BE2C (cell line): Measurements from ENCODE around the gene BPNT1.

ENCODE experiments used
- DNase-seq: peaks from one replicate; pipeline ENCODE4 v3.0.0-alpha.2; 2020
- H3K27me3 ChIP-seq: fragments of 250-450 bp; sonication (Bioruptor Pico); 2 replicates; pipeline ENCODE4 v1.5.1; 2020; ENCODE audit warnings: mild to moderate bottlenecking
- H3K36me3 ChIP-seq: fragments of 250-450 bp; sonication (Bioruptor Pico); 2 replicates; pipeline ENCODE4 v1.5.1; 2020; ENCODE audit warnings: mild to moderate bottlenecking
- H3K4me1 ChIP-seq: fragments of 250-450 bp; sonication (Bioruptor Pico); 2 replicates; pipeline ENCODE4 v1.5.1; 2020
- H3K4me3 ChIP-seq: 2 replicates; pipeline ENCODE4 v1.5.1; 2011; ENCODE audit warnings: low read depth, low read length
- H3K9me3 ChIP-seq: fragments of 250-450 bp; sonication (Bioruptor Pico); 2 replicates; pipeline ENCODE4 v1.5.1; 2020
- TF ChIP-seq, protein P1 (sequence below): IDR thresholded peaks from 2 replicates; pipeline ENCODE4 v1.5.1; 2012; ENCODE audit warnings: mild to moderate bottlenecking, low read depth, low read length

BPNT1 gene

GRCh38 chr1:220060876-220061275 lies 28.7 kb downstream of the BPNT1 start:
- Histone ChIP-seq H3K9me3 (no peaks in the 10 kb centered on the region), H3K4me3 (no peak overlapping the region), H3K4me1 (no peaks in the 10 kb centered on the region), H3K36me3 (peaks cover 12% of the 10 kb centered on the region), H3K27me3 (no peaks in the 10 kb centered on the region)
- no peak for DNase-seq
- TF ChIP-seq, protein P1, sequence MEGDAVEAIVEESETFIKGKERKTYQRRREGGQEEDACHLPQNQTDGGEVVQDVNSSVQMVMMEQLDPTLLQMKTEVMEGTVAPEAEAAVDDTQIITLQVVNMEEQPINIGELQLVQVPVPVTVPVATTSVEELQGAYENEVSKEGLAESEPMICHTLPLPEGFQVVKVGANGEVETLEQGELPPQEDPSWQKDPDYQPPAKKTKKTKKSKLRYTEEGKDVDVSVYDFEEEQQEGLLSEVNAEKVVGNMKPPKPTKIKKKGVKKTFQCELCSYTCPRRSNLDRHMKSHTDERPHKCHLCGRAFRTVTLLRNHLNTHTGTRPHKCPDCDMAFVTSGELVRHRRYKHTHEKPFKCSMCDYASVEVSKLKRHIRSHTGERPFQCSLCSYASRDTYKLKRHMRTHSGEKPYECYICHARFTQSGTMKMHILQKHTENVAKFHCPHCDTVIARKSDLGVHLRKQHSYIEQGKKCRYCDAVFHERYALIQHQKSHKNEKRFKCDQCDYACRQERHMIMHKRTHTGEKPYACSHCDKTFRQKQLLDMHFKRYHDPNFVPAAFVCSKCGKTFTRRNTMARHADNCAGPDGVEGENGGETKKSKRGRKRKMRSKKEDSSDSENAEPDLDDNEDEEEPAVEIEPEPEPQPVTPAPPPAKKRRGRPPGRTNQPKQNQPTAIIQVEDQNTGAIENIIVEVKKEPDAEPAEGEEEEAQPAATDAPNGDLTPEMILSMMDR, result no peak

- H3K27me3 ChIP-seq, result no peaks in the 10 kb centered on the region
These were observed 33.2 kb downstream of the BPNT1 start for GRCh38 chr1:220056374-220056773.

GRCh38 chr1:220046052-220046930 lies 43.3 kb downstream of the BPNT1 start, which contains the start of gene EPRS1:
Gene EPRS1, minus strand, starts transcription at chr1:220046505. Its CDS starts 117 bp downstream, at chr1:220046388.
- no peaks in the 10 kb centered on the region for H3K27me3 ChIP-seq
- DNase-seq, result peak; percentile 94
- H3K4me3 ChIP-seq, result peak within 1 kb of the TSS; percentile 95
- peaks cover 5% of the 10 kb centered on the region; the same call in 1 of the 2 replicates for H3K4me1 ChIP-seq
- TF ChIP-seq, protein P1, result peak; percentile 57
- no peaks in the 10 kb centered on the region for H3K9me3 ChIP-seq
- H3K36me3 ChIP-seq, result peaks cover 3% of the 10 kb centered on the region; the same call in 1 of the 2 replicates

More at GRCh38 chr1:220056374-220056773, 33.2 kb downstream of the BPNT1 start:
- Histone ChIP-seq H3K4me3 (no peak overlapping the region), H3K4me1 (no peaks in the 10 kb centered on the region), H3K36me3 (peaks cover 7% of the 10 kb centered on the region), H3K9me3 (no peaks in the 10 kb centered on the region)
- no peak for DNase-seq
- TF ChIP-seq, protein P1, result no peak

DNA sequence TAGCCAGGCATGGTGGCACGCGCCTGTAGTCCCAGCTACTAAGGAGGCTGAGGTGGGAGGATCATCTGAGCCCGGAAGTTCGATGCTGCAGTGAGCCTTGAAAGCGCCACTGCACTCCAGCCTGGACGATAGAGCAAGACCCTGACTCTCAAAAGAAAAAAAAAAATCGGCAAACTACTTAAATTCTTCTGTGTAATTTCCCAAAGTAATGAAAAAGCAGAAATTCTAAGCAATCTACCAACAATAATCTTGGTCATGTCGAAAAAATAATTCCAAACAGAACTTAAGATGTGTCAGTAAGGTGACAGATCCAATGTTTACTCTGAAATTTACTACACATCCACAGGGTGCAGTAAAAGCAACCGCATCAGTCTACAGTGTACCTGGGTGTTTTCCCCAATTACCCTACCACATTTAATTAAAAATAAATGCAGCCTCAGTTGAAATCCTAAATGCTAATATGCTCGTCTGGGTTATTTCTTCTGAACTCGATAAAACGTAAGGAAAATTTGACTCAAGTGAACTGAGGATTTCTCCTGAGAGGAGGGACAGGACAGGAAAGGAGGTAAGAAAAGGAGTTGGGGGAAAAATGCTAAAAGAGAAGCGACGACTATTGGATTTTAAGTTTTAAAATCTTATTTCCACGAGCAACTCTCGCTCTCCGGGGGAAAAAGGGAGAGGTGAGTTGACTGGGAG lies 44.1 kb downstream of the BPNT1 start:
- TF ChIP-seq, protein P1, result no peak
- Histone ChIP-seq H3K9me3 (no peaks in the 10 kb centered on the region), H3K27me3 (no peaks in the 10 kb centered on the region), H3K36me3 (peaks cover 3% of the 10 kb centered on the region; the same call in 1 of the 2 replicates), H3K4me3 (peak overlapping the region; percentile 95), H3K4me1 (peaks cover 5% of the 10 kb centered on the region; the same call in 1 of the 2 replicates)
- DNase-seq, result no peak

- Histone ChIP-seq H3K36me3 (peaks cover 5% of the 10 kb centered on the region), H3K9me3 (no peaks in the 10 kb centered on the region), H3K4me1 (peaks cover 5% of the 10 kb centered on the region; the same call in 1 of the 2 replicates), H3K27me3 (no peaks in the 10 kb centered on the region), H3K4me3 (peak overlapping the region; percentile 95)
- DNase-seq, result no peak
- TF ChIP-seq, protein P1, result no peak
These were observed 44.8 kb downstream of the BPNT1 start for GRCh38 chr1:220044678-220045355.
